HepG2 (cell line): ENCODE measurements around the gene PRM3. TPM values are rescaled to one million over a fixed set of nuclear protein-coding genes. Genes with fewer than 3 reads are reported as not detected.
"Not testable (repeated sequence)": the region's sequence is repeated elsewhere in the genome, so short reads cannot be mapped to it uniquely, and the experiment has no call there.

Source experiments
- ATAC-seq: fragments of 200-7000 bp; cut with Tn5 transposase; 3 replicates; pipeline ENCODE4 v1.9.1; 2020; ENCODE audit warnings: mild to moderate bottlenecking, moderate library complexity
- BruUV-seq: library from RNA; stranded (reverse); fragments of 400-500 nt; replicated peaks from 2 replicates; lab custom pipeline; 2021; lab: Mats Ljungman, UMichigan
- CTCF ChIA-PET: fragments of 300-600 bp; formaldehyde crosslinking; extraction: SDS; loops from one replicate; lab custom pipeline; 2021; ENCODE audit warnings: low total read pairs, inconsistent platforms, low intra/inter-chr PET ratio; lab: Yijun Ruan, JAX
- POLR2A ChIA-PET: fragments of 350-600 bp; sonication (Branson Sonifier 250); formaldehyde crosslinking; loops from one replicate; lab custom pipeline; 2020; ENCODE audit warnings: antibody characterized with exemption, inconsistent platforms; lab: Yijun Ruan, JAX
- DNase-seq: peaks from one replicate; pipeline ENCODE4 v3.0.0-alpha.2; 2015; ENCODE audit warnings: low spot score
- FAIRE-seq: peaks from 3 replicates; lab custom pipeline; 2011; peaks lifted over from hg19 to GRCh38; lab: Jason Lieb, UNC
- H2AFZ ChIP-seq: one replicate; pipeline ENCODE4 v1.6.1; 2011; ENCODE audit warnings: low read length, inconsistent platforms
- H3K27ac ChIP-seq: fragments of 300-600 bp; 3 replicates; pipeline ENCODE4 v1.8.0; 2011; ENCODE audit warnings: mixed run types, mild to moderate bottlenecking, mixed read lengths, low read length, inconsistent platforms; ENCODE audit not compliant: insufficient read depth; ENCODE audit errors: extremely low read length
- H3K27me3 ChIP-seq, 2 experiments: fragments of 200-600 bp in 1 of 2; 2 replicates in 1 of 2; 3 replicates in 1 of 2; pipeline versions ENCODE4 v1.6.0 to v1.8.0; 2011; ENCODE audit warnings: low read length in 2 of 2, mild to moderate bottlenecking in 2 of 2, moderate library complexity in 2 of 2, inconsistent platforms in 1 of 2; ENCODE audit not compliant: insufficient read depth in 2 of 2, control insufficient read depth in 1 of 2
- H3K36me3 ChIP-seq, 2 experiments: fragments of 200-600 bp in 1 of 2; replicated peaks in 1 of 2; 2 replicates in 1 of 2; 3 replicates in 1 of 2; pipeline versions ENCODE4 v1.5.1 to v1.8.0; 2011; ENCODE audit warnings: low read length in 2 of 2, inconsistent platforms in 1 of 2; ENCODE audit not compliant: insufficient read depth in 2 of 2, control insufficient read depth in 1 of 2
- H3K4me1 ChIP-seq: 2 replicates; pipeline ENCODE4 v1.5.1; 2012; ENCODE audit warnings: low read length, inconsistent platforms; ENCODE audit not compliant: insufficient read depth
- H3K4me2 ChIP-seq: 2 replicates; pipeline ENCODE4 v1.6.0; 2011; ENCODE audit warnings: low read depth, low read length, inconsistent platforms
- H3K4me3 ChIP-seq, 3 experiments: fragments of 200-600 bp in 1 of 3; sonication (generic), shearing (Covaris generic) in 1 of 3; replicated peaks in 1 of 3; 2 replicates each; pipeline ENCODE4 v1.5.1; 2011 to 2016; ENCODE audit warnings: low read length in 3 of 3, inconsistent platforms in 2 of 3, low read depth in 2 of 3, mild to moderate bottlenecking in 2 of 3, control low read depth in 1 of 3, mixed read lengths in 1 of 3; ENCODE audit not compliant: insufficient read depth in 1 of 3
- H3K79me2 ChIP-seq: one replicate; pipeline ENCODE4 v1.6.1; 2011; ENCODE audit warnings: low read length, inconsistent platforms; ENCODE audit not compliant: insufficient read depth
- H3K9ac ChIP-seq: 2 replicates; pipeline ENCODE4 v1.6.0; 2011; ENCODE audit warnings: mild to moderate bottlenecking, low read depth, low read length, inconsistent platforms; ENCODE audit not compliant: insufficient read depth
- H3K9me3 ChIP-seq: 2 replicates; pipeline ENCODE4 v1.5.1; 2012; ENCODE audit warnings: mild to moderate bottlenecking, low read length
- H4K20me1 ChIP-seq: 2 replicates; pipeline ENCODE4 v1.6.0; 2011; ENCODE audit warnings: inconsistent platforms, mild to moderate bottlenecking, low read length, moderate library complexity; ENCODE audit not compliant: insufficient read depth
- EEA1 ChIP-seq: sonication (generic); formaldehyde crosslinking; IDR thresholded peaks from 2 replicates; pipeline ENCODE4 v1.5.1; 2020; ENCODE audit warnings: mild to moderate bottlenecking, missing genetic modification reagents, borderline replicate concordance
- EED ChIP-seq: sonication (generic); formaldehyde crosslinking; IDR thresholded peaks from 2 replicates; pipeline ENCODE4 v1.5.0; 2020; ENCODE audit warnings: mild to moderate bottlenecking, missing genetic modification reagents
- HDAC2 ChIP-seq: sonication (generic); formaldehyde crosslinking; IDR thresholded peaks from 2 replicates; pipeline ENCODE4 v1.4.0; 2020; ENCODE audit warnings: missing genetic modification reagents
- SMARCE1 ChIP-seq: fragments of 450-650 bp; IDR thresholded peaks from 2 replicates; pipeline ENCODE4 v1.6.1; 2017; ENCODE audit warnings: borderline replicate concordance
- ZNF432 ChIP-seq: sonication (generic); formaldehyde crosslinking; IDR thresholded peaks from 2 replicates; pipeline ENCODE4 v1.5.0; 2020; ENCODE audit warnings: missing genetic modification reagents, mild to moderate bottlenecking, borderline replicate concordance
- ZNF530 ChIP-seq: sonication (generic); formaldehyde crosslinking; IDR thresholded peaks from 2 replicates; pipeline ENCODE4 v1.5.0; 2020; ENCODE audit warnings: low read depth, mild to moderate bottlenecking, missing genetic modification reagents
- ZNF605 ChIP-seq: sonication (generic); formaldehyde crosslinking; IDR thresholded peaks from 2 replicates; pipeline ENCODE4 v1.8.0; 2022; ENCODE audit warnings: mild to moderate bottlenecking, missing genetic modification reagents
- ZNF841 ChIP-seq: sonication (generic); formaldehyde crosslinking; IDR thresholded peaks from 2 replicates; pipeline ENCODE4 v1.8.1; 2023; ENCODE audit warnings: missing genetic modification reagents, borderline replicate concordance
- WGBS: methylation state at CpG from one replicate; pipeline ENCODE4 v1.1.6; 2017; ENCODE audit warnings: low lambda C conversion rate; 5-methylcytosine and 5-hydroxymethylcytosine counted together
- in situ Hi-C: cut with HindIII; loops from 2 replicates; pipeline ENCODE4 v1.10.0; 2017; ENCODE audit warnings: low pct_unique_long_range_greater_than_20kb; ENCODE audit not compliant: extremely low pct_ligation_motif_present
- intact Hi-C: fragments of 100-400 bp; cut with micrococcal nuclease; formaldehyde crosslinking; loops from one replicate; pipeline ENCODE4 v1.10.0; 2022; ENCODE audit not compliant: unreplicated experiment
- polyA plus RNA-seq, 8 experiments: library from polyadenylated mRNA; depleted of rRNA in 3 of 8; stranded (reverse) in 7 of 8; unstranded in 1 of 8; fragments of >200 nt; fragmentation: Illumina TruSeq in 4 of 8; extraction: Trizol in 4 of 8; gene quantifications; 2 replicates each; pipeline versions ENCODE4 v1.2.1 to v1.2.3, GENCODE V29; 2011 to 2016; ENCODE audit warnings: low read depth in 4 of 8, missing spikeins in 1 of 8, mixed read lengths in 1 of 8; ENCODE audit not compliant: insufficient read depth in 1 of 8
- total RNA-seq, 5 experiments: library from RNA; depleted of rRNA; stranded (reverse); fragments of >200 nt; fragmentation: Illumina TruSeq; extraction: Trizol; gene quantifications; 2 replicates each; pipeline ENCODE4 v1.2.3, GENCODE V29; 2016; ENCODE audit warnings: low read depth in 1 of 5
- TF ChIP-seq, protein P1 (sequence below): sonication (generic); formaldehyde crosslinking; IDR thresholded peaks from 2 replicates; pipeline ENCODE4 v1.4.0; 2020; ENCODE audit warnings: missing genetic modification reagents
- TF ChIP-seq, protein P2 (sequence below): sonication (generic); formaldehyde crosslinking; IDR thresholded peaks from 2 replicates; pipeline ENCODE4 v1.5.0; 2020; ENCODE audit warnings: missing genetic modification reagents

The PRM3 gene
- total and polyA plus RNA-seq, 2 of the 13 experiments (the other 11 are each of a cell fraction or from before 2014, with no cell fraction given) = not detected

DNA sequence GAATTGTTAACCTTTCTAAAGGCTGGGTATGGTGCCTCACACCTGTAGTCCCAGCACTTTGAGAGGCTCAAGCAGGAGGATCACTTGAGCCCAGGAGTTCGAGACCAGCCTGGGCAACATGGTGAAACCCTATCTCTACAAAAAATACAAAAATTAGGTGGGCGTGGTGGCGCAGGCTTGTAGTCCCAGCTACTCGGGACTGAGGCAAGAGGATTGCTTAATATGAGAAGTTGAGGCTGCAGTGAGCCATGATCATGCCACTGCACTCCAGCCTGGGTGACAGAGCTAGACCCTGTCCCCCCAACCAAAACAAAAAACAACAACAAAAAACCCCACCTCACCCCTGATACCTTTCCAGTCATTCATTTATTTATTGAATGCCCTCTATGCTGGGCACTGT, 16.3 kb upstream of the PRM3 start:
- TF ChIP-seq ZNF605 = 0 out of 2 replicates have a peak, but pooled peaks have one; percentile 4
- H3K9me3 ChIP-seq, intact Hi-C loops, H3K27me3 ChIP-seq, DNase-seq, H4K20me1 ChIP-seq, H3K4me3 ChIP-seq, in situ Hi-C loops, H3K27ac ChIP-seq, CTCF ChIA-PET, H3K79me2 ChIP-seq, FAIRE-seq, H3K4me2 ChIP-seq, H3K9ac ChIP-seq, ATAC-seq, H2AFZ ChIP-seq, BruUV-seq, H3K36me3 ChIP-seq: not testable (repeated sequence)
- POLR2A ChIA-PET = interaction anchor here (1.1 to 1.2 kb wide), 2 partner anchors 8 to 10 kb away, joined by 4 to 5 read pairs; no protein-coding TSS in a partner anchor
- peaks cover 90% of the 10 kb centered on the region for H3K4me1 ChIP-seq
- 77% methylated on average over 4 of the region's 4 CpGs for WGBS

DNA sequence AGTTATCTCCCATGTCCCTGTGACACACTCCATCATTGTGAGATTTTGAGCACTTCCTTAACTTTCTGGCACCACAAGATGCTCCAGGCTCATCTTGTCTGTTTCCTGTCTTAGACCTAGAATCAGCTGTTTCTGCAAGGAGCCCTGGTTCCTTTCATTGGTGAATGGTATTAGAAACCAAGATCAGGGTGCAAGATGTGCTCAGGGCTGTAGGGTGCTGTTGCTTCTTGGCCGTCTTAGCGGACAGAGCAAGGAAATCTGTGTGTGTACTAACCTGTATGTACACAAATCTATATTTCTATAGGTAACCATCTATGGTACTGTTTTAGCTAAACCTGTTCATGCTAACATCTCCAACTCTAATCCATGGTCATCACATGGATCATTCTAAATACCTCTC, 15.8 kb upstream of the PRM3 start:
- BruUV-seq = no TSS peak
- no peak overlapping the region for H3K27ac ChIP-seq
- CTCF ChIA-PET = no interaction called here
- peaks cover 90% of the 10 kb centered on the region for H3K4me1 ChIP-seq
- H2AFZ ChIP-seq = no peak overlapping the region
- 86% methylated on average over 2 of the region's 2 CpGs for WGBS
- no peaks in the 10 kb centered on the region for H4K20me1 ChIP-seq
- ATAC-seq = no peak
- H3K4me2 ChIP-seq = no peak overlapping the region
- no peak for FAIRE-seq
- in situ Hi-C loops (no loop called here), intact Hi-C loops (no loop called here)
- no peak for TF ChIP-seq EED (CRISPR knock-in tag)
- TF ChIP-seq HDAC2 = no peak
- TF ChIP-seq EEA1 = 0 out of 2 replicates have a peak, but pooled peaks have one; percentile 10
- TF ChIP-seq, protein P1, sequence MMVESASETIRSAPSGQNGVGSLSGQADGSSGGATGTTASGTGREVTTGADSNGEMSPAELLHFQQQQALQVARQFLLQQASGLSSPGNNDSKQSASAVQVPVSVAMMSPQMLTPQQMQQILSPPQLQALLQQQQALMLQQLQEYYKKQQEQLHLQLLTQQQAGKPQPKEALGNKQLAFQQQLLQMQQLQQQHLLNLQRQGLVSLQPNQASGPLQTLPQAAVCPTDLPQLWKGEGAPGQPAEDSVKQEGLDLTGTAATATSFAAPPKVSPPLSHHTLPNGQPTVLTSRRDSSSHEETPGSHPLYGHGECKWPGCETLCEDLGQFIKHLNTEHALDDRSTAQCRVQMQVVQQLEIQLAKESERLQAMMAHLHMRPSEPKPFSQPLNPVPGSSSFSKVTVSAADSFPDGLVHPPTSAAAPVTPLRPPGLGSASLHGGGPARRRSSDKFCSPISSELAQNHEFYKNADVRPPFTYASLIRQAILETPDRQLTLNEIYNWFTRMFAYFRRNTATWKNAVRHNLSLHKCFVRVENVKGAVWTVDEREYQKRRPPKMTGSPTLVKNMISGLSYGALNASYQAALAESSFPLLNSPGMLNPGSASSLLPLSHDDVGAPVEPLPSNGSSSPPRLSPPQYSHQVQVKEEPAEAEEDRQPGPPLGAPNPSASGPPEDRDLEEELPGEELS (CRISPR knock-in tag) = no peak
- TF ChIP-seq SMARCE1 = no peak
- TF ChIP-seq ZNF605 = peak; percentile 78; the same call in 1 of the 2 replicates
- 0 out of 2 replicates have a peak, but pooled peaks have one; percentile 25 for TF ChIP-seq ZNF841
- TF ChIP-seq ZNF530 (CRISPR knock-in tag) = no peak
- TF ChIP-seq, protein P2, sequence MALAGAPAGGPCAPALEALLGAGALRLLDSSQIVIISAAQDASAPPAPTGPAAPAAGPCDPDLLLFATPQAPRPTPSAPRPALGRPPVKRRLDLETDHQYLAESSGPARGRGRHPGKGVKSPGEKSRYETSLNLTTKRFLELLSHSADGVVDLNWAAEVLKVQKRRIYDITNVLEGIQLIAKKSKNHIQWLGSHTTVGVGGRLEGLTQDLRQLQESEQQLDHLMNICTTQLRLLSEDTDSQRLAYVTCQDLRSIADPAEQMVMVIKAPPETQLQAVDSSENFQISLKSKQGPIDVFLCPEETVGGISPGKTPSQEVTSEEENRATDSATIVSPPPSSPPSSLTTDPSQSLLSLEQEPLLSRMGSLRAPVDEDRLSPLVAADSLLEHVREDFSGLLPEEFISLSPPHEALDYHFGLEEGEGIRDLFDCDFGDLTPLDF (CRISPR knock-in tag) = no peak
- no peak for TF ChIP-seq ZNF432 (CRISPR knock-in tag)
- no peaks in the 10 kb centered on the region for H3K27me3 ChIP-seq
- H3K9me3 ChIP-seq = no peaks in the 10 kb centered on the region
- POLR2A ChIA-PET = interaction anchor here (1.1 to 1.6 kb wide), 4 partner anchors 9 to 33 kb away, joined by 3 to 5 read pairs (median 4); partner anchors contain the start of gene SOCS1
- no peak for DNase-seq
- H3K9ac ChIP-seq = no peak overlapping the region
- no peaks in the 10 kb centered on the region for H3K36me3 ChIP-seq
- H3K4me3 ChIP-seq = no peak overlapping the region
- no peaks in the 10 kb centered on the region for H3K79me2 ChIP-seq
